Measurements from ENCODE around the gene ARHGAP5.
A peak's percentile ranks its signal among the peaks of the same experiment; 100 is the strongest.
"Not testable (repeated sequence)": the region's sequence is repeated elsewhere in the genome, so short reads cannot be mapped to it uniquely, and the experiment has no call there.

ARHGAP5 gene

DNA sequence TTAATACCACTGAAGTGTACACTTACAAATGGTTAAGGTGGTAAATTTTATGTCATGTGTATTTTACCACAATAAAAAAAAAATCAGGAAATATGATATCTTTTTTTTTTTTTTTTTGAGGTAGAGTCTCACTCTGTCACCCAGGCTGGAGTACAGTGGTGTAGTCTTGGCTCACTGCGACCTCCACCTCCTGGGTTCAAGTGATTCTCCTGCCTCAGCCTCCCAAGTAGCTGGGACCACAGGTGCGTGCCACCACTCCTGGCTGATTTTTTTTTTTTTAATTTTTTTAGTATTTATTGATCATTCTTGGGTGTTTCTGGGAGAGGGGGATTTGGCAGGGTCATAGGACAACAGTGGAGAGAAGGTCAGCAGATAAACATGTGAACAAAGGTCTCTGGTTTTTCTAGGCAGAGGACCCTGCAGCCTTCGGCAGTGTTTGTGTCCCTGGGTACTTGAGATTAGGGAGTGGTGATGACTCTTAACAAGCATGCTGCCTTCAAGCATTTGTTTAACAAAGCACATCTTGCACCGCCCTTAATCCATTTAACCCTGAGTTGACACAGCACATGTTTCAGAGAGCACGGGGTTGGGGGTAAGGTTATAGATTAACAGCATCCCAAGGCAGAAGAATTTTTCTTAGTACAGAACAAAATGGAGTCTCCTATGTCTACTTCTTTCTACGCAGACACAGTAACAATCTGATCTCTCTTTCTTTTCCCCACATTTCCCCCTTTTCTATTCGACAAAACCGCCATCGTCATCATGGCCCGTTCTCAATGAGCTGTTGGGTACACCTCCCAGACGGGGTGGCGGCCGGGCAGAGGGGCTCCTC, 50.0 kb downstream of the ARHGAP5 start:
- not testable (repeated sequence) for DNase-seq

DNA sequence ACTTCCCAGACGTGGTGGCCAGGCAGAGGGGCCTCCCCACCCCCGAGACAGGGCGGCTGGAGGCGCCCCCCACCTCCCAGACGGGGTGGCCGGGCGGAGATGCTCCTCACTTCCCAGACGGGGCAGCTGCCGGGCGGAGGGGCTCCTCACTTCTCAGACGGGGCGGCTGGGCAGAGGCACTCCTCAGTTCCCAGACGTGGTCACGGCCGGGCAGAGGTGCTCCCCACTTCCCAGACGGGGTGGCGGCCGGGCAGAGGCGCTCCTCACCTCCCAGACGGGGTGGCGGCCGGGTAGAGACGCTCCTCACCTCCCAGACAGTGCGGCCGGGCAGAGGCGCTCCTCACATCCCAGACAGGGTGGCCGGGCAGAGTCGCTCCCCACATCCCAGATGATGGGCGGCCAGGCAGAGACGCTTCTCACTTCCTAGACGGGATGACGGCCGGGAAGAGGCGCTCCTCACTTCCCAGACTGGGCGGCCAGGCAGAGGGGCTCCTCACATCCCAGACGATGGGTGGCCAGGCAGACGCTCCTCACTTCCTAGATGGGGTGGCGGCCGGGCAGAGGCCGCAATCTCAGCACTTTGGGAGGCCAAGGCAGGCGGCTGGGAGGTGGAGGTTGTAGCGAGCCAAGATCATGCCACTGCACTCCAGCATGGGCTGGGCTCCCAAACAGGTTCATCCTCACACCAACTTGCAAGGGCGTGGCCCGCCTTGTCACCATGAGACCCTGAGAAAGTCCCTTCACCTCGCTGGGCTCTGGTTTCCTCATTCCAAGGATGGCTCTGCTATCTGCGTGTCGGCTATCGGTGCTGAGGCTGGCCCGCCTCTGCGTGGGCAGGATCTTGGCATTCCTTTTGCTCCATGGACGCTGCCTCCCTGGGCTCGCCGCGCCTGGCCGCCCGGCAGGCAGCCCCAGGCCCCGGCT, 50.9 kb downstream of the ARHGAP5 start:
- DNase-seq = not testable (repeated sequence)

DNA sequence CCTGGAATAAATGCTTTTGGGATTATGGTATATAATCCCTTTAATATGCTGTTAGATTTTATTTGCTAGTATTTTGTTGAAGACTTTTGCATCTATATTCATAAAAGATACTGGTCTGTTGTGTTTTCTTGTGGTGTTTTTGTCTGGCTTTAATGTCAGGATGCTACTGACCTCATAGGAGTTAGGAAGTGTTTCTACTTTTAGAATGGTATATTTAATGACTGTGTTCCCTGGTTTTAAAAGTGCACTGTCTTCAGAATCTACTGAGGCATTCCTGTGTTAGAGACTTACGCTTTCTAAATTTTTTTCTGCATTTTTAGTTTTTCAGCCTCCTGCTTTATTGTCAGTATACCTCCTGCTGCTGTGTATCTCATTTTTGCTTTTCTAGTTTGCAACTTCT, 51.6 kb downstream of the ARHGAP5 start:
- no peak for DNase-seq

DNA sequence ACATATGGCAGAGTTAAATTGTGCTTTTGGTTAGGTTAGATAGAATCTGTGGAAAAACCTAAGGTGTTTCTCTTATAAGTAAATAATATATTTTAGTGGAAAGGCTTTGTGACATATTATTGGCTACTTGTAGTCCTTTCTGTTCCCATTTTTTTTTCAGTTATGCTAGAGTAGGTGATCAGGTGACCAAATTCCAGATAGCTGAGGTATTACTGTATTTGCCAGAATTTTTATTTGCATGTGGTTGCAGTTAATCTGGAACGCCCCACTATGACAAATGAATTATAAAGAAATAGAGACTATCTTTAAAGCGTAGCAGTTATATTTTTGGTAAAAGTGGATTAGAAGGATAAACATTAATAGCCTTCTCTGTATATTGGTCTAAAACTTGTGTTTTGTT, 52.0 kb downstream of the ARHGAP5 start:
- no peak for DNase-seq

DNA sequence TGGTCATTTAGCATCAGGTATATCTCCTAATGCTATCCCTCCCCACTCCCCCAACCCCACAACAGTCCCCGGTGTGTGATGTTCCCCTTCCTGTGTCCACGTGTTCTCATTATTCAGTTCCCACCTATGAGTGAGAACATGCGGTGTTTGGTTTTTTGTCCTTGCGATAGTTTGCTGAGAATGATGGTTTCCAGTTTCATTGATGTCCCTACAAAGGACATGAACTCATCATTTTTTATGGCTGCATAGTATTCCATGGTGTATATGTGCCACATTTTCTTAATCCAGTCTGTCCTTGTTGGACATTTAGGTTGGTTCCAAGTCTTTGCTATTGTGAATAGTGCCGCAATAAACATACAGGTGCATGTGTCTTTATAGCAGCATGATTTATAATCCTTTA, 54.6 kb downstream of the ARHGAP5 start:
- DNase-seq = not testable (repeated sequence)

DNA sequence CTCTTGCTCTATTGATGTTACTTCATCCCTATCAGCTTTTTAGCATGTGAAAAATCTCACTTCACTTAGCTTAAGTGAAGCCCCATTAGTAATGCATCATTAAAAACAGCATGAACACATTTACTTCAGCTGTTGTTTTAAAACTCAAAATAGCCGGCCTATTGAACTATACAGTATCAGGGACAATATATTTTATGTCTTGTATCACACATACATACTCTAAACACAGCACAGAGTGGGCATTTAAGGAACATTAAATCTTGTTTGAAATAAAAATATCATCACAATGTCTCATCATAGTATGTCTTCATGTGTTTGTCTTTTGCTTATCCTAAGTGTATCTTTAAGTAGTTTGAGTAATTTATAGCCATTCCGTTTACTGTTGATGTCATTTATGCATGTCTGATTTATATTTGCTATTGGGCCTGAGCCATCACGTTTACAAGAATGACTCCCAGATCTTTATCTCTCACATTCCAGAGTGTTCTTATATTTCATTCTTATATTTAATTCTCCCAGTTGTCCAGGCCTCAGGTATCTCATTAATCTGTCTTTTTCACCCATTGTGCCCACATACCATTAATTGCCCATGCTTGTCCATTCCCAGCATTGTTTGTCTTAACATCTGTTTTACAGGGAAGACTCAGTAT, 57.5 kb downstream of the ARHGAP5 start:
- no peak for DNase-seq

DNA sequence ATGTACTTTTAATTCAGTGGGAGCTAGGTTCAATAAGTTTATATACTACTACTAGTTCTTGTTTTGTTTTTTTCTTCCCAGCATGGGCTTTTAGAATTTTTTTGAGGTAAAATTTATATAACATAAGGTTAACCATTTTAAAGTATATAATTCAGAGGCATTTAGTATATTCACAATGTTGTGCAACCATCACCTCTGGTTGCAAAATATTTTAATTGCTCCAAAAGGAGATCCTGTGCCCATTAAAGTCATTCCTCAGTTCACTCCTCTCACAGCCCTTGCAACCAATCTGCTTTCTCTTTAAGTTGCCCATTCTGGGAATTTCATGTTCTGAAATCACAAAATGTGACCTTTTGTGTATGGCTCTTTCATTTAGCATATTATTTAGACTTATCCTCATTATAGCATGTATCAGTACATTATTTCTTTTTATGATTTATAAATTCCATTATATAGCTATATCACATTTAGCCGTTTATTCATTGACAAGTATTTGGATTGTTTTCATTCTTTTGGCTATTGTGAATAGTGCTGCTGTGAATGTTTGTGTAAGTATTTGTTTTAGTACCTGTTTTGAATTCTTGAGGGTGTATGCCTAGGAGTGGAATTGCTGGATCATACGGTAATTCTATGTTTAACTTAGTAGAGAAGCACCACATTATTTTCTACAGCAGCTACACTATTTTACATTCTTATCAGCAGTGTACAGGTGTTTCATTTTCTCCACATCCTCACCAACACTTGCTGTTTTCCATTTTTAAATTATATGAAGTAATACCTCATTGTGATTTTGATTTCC, 59.1 kb downstream of the ARHGAP5 start:
- no peak for DNase-seq

DNA sequence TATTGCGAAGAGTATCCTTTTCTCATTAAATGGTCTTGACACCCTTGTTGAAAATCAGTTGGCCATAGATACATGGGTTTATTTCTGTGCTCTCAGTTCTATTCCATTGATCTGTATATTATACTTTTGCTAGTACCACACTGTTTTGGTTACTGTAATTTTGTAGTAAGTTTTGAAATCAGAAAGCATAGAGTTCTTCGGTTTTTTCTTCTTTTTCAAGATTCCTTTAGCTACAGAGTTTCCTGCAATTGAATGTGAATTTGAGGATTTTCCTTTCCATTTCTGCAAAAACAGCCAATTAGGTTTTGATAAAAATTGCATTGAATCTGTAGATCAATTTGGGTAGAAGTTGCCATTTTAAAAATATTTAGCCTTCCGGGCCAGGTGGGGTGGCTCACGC, 60.2 kb downstream of the ARHGAP5 start:
- no peak for DNase-seq

DNA sequence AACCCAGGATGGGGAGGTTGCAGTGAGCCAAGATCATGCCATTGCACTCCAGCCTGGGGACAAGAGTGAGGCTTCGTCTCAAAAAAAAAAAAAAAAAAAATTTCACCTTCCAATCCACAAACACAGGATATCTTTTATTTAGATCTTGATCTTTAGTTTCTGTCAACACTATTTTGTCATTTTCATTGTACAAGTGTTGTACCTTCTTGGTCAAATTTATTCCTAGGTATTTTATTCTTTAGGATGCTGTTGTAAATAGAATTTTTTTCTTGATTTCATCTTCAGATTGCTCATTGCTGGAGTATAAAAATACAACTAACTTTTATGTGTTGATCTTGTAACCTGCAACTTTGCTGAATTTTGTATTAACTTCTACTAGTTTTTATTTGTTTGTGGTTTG, 60.8 kb downstream of the ARHGAP5 start:
- DNase-seq = no peak

DNA sequence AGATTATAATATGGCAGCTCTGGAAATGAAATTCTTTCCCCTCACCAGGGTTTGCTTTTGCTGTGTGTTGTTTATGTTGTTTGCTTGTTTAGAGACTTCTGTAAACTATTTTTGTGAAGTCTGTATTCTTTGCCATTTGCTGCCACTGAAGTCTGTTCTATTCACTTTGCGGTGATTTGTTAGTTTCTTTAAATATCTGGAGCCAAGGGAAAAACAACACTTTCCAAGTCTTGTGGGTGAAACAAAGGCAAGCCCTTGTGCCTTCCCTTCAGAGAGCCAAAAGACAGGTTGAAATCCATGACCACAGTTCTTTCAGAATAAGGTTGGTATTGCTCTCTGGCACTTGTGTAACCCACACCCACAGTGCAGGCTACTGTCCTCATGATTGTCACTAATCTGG, 65.2 kb downstream of the ARHGAP5 start:
- DNase-seq = peak; percentile 9

DNA sequence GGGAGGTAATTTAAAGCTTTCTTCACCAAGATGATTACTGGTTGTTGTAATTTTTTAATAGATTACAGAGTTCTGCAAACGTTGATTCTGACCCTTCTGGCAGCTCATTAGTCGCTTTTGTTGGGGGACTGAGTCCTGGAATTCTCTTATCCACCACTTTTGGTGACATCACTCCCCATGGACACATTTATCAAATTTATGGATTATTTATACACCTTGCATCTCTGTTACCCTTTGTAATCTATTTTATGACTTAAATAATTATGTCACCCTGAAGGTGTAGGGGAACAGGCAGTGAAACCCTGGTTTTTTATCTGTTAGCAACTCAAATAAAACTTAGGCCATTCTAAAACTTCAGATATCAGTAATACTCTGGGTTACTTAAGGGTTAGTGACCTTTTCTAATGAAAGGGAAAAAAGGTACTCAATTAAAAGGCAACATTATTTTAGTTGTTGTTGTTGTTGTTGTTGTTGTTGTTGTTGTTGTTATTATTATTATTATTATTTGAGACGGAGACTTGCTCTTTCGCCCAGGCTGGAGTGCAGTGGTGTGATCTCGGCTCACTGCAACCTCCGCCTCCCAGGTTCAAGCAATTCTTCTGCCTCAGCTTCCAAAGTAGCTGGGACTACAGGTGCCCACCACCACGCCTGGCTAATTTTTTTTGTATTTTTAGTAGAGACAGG, 65.8 kb downstream of the ARHGAP5 start:
- no peak for DNase-seq

DNA sequence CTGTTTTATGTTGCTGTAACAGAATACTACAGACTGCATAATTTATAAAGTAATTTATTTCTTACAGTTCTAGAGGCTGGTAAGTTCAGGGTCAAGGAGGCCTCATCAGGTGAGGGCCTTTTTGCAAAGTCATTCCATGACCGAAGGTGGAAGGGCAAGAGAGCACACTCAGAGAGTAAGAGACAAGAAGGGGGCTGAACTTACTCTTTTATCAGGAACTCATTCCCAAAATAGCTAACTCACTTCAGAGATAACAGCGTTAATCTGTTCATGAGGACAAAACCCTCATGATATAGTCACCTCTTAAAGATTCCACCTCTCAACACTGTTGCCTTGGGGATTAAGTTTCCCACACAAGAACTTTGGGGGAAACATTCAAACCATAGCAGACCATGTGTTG, 73.3 kb downstream of the ARHGAP5 start:
- DNase-seq = no peak

DNA sequence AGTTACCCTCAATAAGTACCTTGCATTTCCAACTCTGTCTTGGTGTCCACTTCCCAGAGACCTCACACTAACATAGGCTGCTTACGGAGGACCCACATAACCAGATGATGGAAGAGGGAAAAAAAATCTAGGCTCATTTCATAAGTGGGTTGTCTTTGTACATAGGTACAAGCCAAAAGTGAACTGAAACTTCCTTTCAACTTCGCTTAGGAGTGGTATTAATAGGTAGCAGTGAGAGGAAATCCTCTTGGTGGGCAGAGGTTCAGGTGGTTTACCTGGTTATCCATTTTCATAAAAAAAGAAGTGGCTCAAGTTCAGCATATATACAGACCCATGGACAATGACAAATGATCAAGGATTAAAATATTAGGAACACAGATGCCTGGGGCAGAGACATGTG, 88.9 kb downstream of the ARHGAP5 start:
- DNase-seq = no peak

DNA sequence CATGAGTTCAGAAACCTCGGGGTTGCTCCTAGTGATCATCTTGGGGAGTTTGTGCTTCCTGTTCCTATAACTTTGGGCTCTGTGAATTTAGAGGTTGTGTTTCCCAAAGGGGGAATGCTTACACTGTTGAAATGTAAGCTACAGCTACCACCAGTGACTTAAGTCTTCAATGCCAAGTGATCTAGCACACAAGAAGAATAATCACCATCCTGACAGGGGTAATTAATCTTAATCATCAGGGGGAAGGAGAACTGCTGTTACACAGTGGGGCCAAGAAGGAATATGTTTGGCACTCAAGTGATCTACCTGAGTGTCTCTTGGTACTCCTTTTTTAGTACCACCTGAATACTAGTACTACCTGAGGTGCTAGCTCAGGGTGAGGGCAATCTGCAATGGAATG, 89.8 kb downstream of the ARHGAP5 start:
- no peak for DNase-seq

DNA sequence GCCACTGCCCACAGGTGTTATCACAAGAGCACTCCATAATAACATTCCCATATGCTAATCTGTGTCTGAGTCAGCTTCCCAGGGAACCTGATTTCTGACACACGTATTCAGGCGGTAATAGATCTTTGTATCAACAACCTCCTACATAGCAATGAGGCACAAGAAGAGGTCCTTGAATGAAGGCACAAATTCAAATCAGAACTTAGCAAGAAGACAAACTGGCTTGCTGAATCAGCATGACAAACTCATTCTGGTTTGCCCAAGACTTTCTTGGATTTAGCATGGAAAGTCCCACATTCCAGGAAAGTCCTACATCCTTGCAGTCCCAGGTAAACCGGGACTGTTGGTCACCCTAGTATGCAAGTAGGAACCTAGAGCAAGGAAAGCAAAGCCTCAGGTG, 90.8 kb downstream of the ARHGAP5 start:
- DNase-seq = no peak

DNA sequence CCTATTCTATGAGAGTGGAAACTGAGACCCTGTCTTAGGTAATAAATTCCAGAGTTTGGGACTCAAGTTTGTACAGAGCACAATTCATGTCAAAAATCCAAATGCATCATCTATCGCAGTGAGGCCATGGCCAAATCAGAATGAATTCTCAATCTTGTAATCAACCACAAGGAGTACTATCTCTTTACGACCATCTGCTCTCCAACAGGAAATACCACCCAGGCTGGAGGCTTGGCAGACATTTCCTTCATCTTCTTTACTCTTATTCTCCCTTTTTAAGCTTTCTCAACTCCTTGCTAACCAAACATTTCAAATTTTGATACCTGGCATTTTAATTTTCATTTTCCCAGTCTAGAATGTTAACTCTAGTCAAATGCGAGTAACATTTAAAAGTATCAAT, 92.1 kb downstream of the ARHGAP5 start:
- no peak for DNase-seq

DNA sequence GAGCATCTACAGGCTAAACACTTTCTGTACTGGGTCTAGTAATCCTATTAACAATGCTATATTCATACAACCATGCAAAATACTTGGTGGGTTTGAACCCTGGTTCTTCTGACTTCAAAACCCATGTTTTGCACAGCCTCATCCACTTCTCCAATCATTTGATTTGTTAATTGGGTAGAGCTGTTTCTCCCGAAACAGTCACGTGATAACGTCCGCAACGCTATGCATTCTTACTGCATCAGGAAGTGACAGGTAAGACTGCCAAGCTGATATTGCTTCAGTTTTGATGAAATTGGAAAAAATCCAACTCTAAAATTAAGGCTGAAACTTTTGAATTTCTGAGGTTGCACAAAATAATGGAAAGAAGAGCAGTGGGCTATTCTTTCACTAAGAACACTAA, 94.4 kb downstream of the ARHGAP5 start:
- no peak for DNase-seq

DNA sequence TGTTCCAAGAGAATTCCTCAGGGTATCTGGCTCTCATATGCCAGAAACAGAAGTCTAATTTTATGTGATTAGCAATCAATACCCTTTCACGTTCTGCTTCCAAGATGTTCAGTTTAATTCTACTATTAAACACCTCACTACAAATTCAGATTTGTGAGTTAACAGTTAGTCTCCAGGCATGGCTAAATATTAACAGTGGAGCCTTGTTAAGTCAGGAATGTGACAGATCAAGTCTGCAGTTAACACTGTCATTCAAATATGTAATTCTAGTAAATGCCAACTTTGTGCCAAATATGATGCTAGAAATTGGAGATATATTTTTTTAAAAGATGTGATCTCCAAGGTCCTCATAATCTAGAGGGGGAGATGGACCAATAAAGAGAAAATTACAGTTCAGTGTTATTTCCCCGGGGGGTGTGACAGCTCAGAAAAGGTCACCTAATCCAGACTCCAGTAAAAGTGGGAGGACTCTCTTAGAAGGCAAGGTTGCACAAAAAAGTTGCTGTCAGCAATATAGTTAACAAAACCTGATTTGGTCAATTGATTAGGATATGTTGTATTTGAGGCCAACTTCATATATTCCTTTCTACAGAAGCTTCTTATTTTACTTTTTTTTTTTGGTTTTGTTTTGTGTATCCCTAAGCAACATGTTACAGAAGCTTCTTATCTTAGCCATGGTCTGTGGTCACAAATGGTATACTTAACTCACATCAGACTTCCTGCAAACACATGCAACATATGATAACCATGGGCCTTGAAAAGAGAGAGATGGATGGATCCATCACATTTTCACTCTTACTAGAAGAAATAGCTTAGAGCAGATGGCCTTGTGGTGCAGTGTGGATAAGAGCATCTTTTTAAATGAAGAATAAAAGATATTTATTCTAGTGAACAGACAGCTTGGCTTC, 106.3 kb downstream of the ARHGAP5 start:
- no peak for DNase-seq

DNA sequence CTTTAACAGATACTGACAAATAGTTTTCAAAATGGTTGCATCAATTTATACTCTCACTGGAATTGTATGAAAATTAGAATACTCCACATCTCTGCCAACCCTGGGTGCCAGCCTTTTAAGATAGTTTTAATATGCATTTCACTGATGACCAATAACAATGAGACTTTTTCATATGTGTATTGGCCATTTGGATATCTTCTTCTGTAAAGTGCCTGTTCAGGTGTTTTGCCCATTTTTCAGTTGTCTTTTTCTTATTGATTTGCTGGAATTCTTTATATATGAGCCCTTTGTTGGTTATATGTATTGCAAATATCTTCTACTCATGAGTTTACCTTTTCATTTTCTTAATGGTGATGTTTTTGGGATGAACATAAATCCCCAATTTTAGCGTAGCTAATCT, 108.0 kb downstream of the ARHGAP5 start:
- no peak for DNase-seq

DNA sequence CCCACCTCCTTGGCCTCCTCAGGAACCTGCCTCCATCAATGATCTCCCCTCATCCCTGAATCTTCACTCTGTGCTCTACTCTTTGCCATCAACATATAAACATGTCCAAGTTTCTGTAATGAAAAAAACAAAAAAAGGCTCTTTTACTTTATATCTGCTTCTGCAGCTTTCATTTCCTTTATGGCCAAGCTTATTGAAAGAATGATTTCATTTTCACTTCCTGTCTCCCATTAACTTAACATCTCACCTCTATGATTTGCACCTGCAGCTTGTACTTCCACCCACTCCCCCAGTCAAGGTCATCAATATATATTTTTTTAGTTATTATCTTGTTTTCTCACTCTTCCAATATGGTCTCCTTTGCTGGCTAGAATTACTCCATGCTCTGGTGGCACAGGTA, 109.1 kb downstream of the ARHGAP5 start:
- no peak for DNase-seq

DNA sequence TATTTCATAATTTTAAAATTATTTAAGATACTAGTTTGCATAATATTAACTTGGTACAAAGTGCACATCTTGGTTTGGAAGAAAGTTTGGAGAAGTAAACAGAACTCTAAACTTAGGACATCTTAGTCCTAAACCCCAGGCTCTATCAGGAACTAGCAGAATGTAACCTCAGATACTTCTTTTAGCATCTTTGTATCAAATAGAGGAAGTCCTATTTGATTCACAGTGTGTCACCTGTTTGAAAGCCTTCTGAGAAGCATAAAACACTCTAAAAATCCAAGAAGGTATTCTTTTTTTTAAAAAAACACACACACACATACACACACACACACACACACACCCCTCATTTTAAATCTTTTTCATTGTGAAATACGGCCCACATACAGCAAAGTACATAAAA, 112.7 kb downstream of the ARHGAP5 start:
- DNase-seq = no peak
